Measurements from ENCODE around the gene CATSPERD.
"Not testable (repeated sequence)": the region's sequence is repeated elsewhere in the genome, so short reads cannot be mapped to it uniquely, and the experiment has no call there.

Gene CATSPERD

DNA sequence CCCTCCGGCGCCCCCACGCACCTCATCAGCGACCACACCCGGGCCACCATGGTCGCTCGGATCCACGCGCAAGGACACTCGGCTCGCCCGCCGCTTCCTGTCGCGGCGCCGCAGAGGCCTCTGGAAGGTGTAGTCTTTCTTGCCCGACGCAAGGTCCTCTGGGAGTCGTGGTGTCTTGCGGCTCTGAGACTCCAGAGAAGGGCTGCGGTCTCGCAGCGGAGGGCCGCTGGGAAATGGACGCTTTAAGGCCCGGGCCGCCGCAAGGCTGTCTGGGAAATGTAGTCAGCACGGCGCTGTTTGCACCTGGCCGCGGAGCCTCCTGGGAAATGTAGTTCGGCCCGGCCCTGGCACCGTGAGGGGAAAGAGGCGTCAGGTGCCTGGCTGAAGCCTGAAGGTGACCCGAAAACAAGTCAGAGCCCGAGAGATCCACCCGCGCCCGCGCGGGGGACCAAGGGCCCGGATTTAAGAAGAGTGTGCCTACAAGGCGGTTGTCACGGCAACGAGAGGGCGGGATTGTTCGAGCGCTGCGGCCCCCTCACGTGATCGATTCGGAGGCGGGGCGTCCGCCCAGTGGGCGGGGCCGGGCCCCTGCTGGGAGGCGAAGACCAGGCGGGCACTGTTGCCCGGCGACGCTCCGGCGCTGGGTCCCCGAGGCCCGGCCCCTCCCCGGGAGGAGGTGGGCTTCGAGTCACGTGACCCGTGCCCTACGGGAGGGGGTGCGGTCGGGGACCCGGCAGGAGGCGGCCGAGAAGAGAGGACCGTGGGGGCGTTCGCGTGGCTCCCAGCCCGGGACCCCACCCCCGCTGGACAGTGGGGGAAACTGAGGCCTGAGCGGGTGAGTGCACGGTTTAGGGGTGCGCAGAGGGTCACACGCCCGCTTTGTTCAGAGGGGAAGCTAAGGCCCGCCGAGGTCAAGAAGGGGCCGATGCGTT, 39.7 kb upstream of the CATSPERD start, which contains the start of the genes HSD11B1L and MICOS13:
Gene HSD11B1L, plus strand, starts transcription at position 591 of the 932 bp plus-strand sequence. CDS start 3,806 bp downstream, outside the sequence.
Gene MICOS13, minus strand, starts transcription at position 80 of the 932 bp plus-strand sequence. Its CDS starts 30 bp downstream, at position 50.
- peaks cover 16% of the 10 kb centered on the region for H3K4me1 Mint-ChIP-seq
- DNase-seq (peak; percentile 97), ATAC-seq (peak; percentile 97)
- peak within 1 kb of the TSS; percentile 99 for H3K27ac Mint-ChIP-seq
- no peaks in the 10 kb centered on the region for H3K36me3 Mint-ChIP-seq (ENCODE audit: low read depth)
- no peaks in the 10 kb centered on the region for H3K9me3 Mint-ChIP-seq
- H3K27me3 Mint-ChIP-seq, result peaks cover 4% of the 10 kb centered on the region
- H3K4me3 Mint-ChIP-seq, result peak within 1 kb of the TSS; percentile 98

- H3K36me3 Mint-ChIP-seq (ENCODE audit: low read depth), result no peaks in the 10 kb centered on the region
- H3K4me3 Mint-ChIP-seq, result peak overlapping the region; percentile 74
- peak overlapping the region; percentile 73 for H3K27ac Mint-ChIP-seq
- H3K4me1 Mint-ChIP-seq, result peaks cover 22% of the 10 kb centered on the region
- ATAC-seq, result no peak
- H3K27me3 Mint-ChIP-seq, result peaks cover 4% of the 10 kb centered on the region
- no peak for DNase-seq
- H3K9me3 Mint-ChIP-seq, result no peaks in the 10 kb centered on the region
These were observed 38.9 kb upstream of the CATSPERD start for GRCh38 chr19:5681391-5682106.

- Mint-ChIP-seq H3K27ac (peak overlapping the region; percentile 73), H3K4me3 (peak overlapping the region; percentile 74), H3K4me1 (peaks cover 23% of the 10 kb centered on the region), H3K36me3 (ENCODE audit: low read depth) (no peaks in the 10 kb centered on the region), H3K9me3 (no peaks in the 10 kb centered on the region), H3K27me3 (peaks cover 4% of the 10 kb centered on the region)
- DNase-seq, result no peak
- ATAC-seq, result no peak
These were observed 38.3 kb upstream of the CATSPERD start for GRCh38 chr19:5682107-5682482.

GRCh38 chr19:5683177-5683886, 37.1 kb upstream of the CATSPERD start:
- ATAC-seq (no peak), DNase-seq (no peak)
- Mint-ChIP-seq H3K9me3 (no peaks in the 10 kb centered on the region), H3K36me3 (ENCODE audit: low read depth) (no peaks in the 10 kb centered on the region), H3K27me3 (peaks cover 4% of the 10 kb centered on the region), H3K27ac (no peak overlapping the region), H3K4me3 (no peak overlapping the region), H3K4me1 (peaks cover 26% of the 10 kb centered on the region)

GRCh38 chr19:5684694-5685430, 35.6 kb upstream of the CATSPERD start:
- Mint-ChIP-seq H3K27me3 (peaks cover 5% of the 10 kb centered on the region), H3K27ac (no peak overlapping the region), H3K4me1 (peaks cover 27% of the 10 kb centered on the region), H3K36me3 (ENCODE audit: low read depth) (peaks cover under 1% of the 10 kb centered on the region), H3K4me3 (no peak overlapping the region), H3K9me3 (no peaks in the 10 kb centered on the region)
- DNase-seq (no peak), ATAC-seq (no peak)

- DNase-seq (no peak), ATAC-seq (no peak)
- Mint-ChIP-seq H3K9me3 (no peaks in the 10 kb centered on the region), H3K4me1 (peaks cover 27% of the 10 kb centered on the region), H3K4me3 (peak overlapping the region; percentile 77), H3K27me3 (peaks cover 6% of the 10 kb centered on the region), H3K27ac (peak overlapping the region; percentile 85), H3K36me3 (ENCODE audit: low read depth) (peaks cover 14% of the 10 kb centered on the region)
These were observed 34.2 kb upstream of the CATSPERD start for GRCh38 chr19:5686326-5686646.

DNA sequence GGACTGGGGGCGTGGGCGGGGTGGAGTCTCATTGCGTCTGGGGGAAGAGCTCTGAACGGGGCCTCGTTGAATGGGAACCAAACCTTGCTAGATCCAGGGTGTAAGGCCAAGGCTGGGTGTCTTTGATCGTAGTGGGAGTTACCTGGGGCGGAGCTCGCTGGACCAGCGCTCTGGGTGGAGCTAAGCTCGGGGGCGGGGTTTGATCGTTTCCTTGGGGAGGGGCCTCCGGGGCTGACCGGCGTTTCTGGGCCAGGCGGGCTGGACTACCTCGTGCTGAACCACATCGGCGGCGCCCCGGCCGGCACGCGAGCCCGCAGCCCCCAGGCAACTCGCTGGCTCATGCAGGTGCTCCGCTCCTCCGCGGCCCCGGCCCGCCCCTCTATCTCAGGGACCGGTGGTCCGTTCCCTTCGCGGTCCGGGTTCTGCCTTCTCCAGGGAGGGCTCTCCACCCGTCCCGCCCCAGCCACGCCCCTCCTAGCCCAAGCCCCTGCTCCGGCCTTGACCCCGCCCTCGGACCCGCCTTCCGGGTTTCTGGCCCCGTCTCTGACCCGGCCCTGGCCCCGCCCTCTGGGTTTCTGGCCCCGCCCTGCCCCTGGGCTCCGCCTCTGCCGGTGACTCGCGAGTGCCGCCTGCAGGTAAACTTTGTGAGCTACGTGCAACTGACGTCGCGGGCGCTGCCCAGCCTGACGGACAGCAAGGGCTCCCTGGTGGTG, 33.6 kb upstream of the CATSPERD start:
- peak overlapping the region; percentile 85 for H3K27ac Mint-ChIP-seq

GRCh38 chr19:5687360-5688198, 32.9 kb upstream of the CATSPERD start:
- no peak for DNase-seq
- peak overlapping the region; percentile 77 for H3K4me3 Mint-ChIP-seq
- H3K27ac Mint-ChIP-seq, result no peak overlapping the region
- no peak for ATAC-seq
- peaks cover 26% of the 10 kb centered on the region for H3K36me3 Mint-ChIP-seq (ENCODE audit: low read depth)
- peaks cover 3% of the 10 kb centered on the region for H3K27me3 Mint-ChIP-seq
- H3K4me1 Mint-ChIP-seq, result peaks cover 31% of the 10 kb centered on the region
- no peaks in the 10 kb centered on the region for H3K9me3 Mint-ChIP-seq

More for the DNA sequence above, 33.6 kb upstream of the CATSPERD start:
- peak overlapping the region; percentile 77 for H3K4me3 Mint-ChIP-seq
- DNase-seq (peak; percentile 100), ATAC-seq (peak; percentile 71)
- peaks cover 23% of the 10 kb centered on the region for H3K4me1 Mint-ChIP-seq
- H3K9me3 Mint-ChIP-seq, result no peaks in the 10 kb centered on the region
- peaks cover 3% of the 10 kb centered on the region for H3K27me3 Mint-ChIP-seq
- peaks cover 18% of the 10 kb centered on the region for H3K36me3 Mint-ChIP-seq (ENCODE audit: low read depth)

DNA sequence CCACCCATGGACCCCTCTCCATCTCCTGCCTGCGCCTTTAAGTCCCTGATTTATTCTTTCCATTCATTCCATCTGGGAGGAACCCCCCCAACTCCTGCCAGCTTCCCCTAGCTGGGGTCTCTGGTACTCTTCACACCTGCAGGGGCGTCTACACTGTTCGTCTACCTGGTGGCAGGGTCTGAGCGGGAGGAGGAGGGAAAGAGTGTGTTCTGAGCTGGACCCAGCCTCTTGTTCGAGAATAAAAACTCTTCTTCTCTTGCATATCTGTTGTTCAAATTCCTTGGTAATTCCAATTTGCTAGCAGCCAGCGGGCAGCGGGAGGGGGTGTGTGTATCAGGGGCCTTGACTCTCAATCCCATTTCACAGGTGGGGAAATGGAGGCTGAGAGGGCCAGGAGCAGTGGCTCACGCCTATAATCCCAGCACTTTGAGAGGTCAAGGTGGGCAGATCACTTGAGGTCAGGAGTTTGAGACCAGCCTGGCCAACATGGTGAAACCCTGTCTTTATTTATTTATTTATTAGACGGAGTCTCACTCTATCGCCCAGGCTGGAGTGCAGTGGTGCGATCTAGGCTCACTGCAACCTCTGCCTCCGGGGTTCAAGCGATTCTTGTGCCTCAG, 32.1 kb upstream of the CATSPERD start:
- H3K9me3 Mint-ChIP-seq, DNase-seq, H3K27ac Mint-ChIP-seq, H3K27me3 Mint-ChIP-seq, ATAC-seq: not testable (repeated sequence)
- peaks cover 33% of the 10 kb centered on the region for H3K36me3 Mint-ChIP-seq (ENCODE audit: low read depth)
- peak overlapping the region; percentile 23 for H3K4me3 Mint-ChIP-seq
- H3K4me1 Mint-ChIP-seq, result peaks cover 36% of the 10 kb centered on the region

GRCh38 chr19:5690125-5690954, 30.1 kb upstream of the CATSPERD start, which contains the start of gene RPL36:
Gene RPL36 (plus strand): TSS chr19:5690295. CDS start chr19:5690508, 213 bp downstream.
- peak; percentile 27 for ATAC-seq

GRCh38 chr19:5690955-5691821, 29.2 kb upstream of the CATSPERD start:
- peak overlapping the region; percentile 97 for H3K27ac Mint-ChIP-seq
- H3K4me1 Mint-ChIP-seq, result peaks cover 33% of the 10 kb centered on the region
- H3K27me3 Mint-ChIP-seq, result peaks cover 3% of the 10 kb centered on the region
- peak; percentile 7 for ATAC-seq
- peaks cover 42% of the 10 kb centered on the region for H3K36me3 Mint-ChIP-seq (ENCODE audit: low read depth)
- H3K9me3 Mint-ChIP-seq, result no peaks in the 10 kb centered on the region
- peak; percentile 74 for DNase-seq
- H3K4me3 Mint-ChIP-seq, result peak overlapping the region; percentile 98

More at GRCh38 chr19:5690125-5690954, 30.1 kb upstream of the CATSPERD start, which contains the start of gene RPL36:
- peak within 1 kb of the TSS; percentile 97 for H3K27ac Mint-ChIP-seq
- peaks cover 3% of the 10 kb centered on the region for H3K27me3 Mint-ChIP-seq
- H3K4me1 Mint-ChIP-seq, result peaks cover 37% of the 10 kb centered on the region
- H3K9me3 Mint-ChIP-seq, result no peaks in the 10 kb centered on the region
- H3K36me3 Mint-ChIP-seq (ENCODE audit: low read depth), result peaks cover 42% of the 10 kb centered on the region
- peak within 1 kb of the TSS; percentile 98 for H3K4me3 Mint-ChIP-seq
- peak; percentile 100 for DNase-seq
